NOMO-1 (cell line): ENCODE measurements around the gene OR51A7.
"Not testable (repeated sequence)": the region's sequence is repeated elsewhere in the genome, so short reads cannot be mapped to it uniquely, and the experiment has no call there.

Experiments used
- DNase-seq, 2 experiments: peaks; one replicate each; lab custom pipeline; 2025; ENCODE audit not compliant: unreplicated experiment in 2 of 2; lab: John Stamatoyannopoulos, UW

The OR51A7 gene

GRCh38 chr11:4903484-4903883, at the start of gene OR51A7:
Gene OR51A7, plus strand, starts transcription at chr11:4903783. Its CDS starts 3,587 bp downstream, at chr11:4907370.
- no peak for DNase-seq

GRCh38 chr11:4854286-4854685, 49.3 kb upstream of the OR51A7 start:
- not testable (repeated sequence) for DNase-seq

- DNase-seq = no peak
These were observed 40.9 kb upstream of the OR51A7 start for GRCh38 chr11:4862447-4863236.

DNA sequence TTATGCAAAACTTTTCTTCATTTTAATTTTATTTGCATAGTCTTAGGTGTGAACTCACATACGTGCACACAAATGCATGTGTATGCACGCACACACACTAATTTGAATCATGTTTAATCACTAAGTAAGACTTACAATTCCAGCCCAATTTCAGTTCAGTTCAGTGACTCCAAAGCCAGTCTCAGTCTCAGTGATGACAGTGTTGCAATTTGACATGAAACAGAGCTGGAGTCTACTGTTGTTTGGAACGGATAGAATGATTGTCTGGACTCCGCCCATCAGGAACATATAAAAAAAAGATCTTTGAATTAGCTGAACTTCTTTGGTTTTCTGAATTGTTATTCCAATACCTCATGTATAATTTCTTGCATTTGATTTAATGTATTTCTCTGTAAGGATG, 39.7 kb upstream of the OR51A7 start:
- DNase-seq = no peak

GRCh38 chr11:4865855-4866254, 37.7 kb upstream of the OR51A7 start:
- DNase-seq = no peak

- no peak for DNase-seq
These were observed 22.4 kb upstream of the OR51A7 start for GRCh38 chr11:4881188-4881587.

DNA sequence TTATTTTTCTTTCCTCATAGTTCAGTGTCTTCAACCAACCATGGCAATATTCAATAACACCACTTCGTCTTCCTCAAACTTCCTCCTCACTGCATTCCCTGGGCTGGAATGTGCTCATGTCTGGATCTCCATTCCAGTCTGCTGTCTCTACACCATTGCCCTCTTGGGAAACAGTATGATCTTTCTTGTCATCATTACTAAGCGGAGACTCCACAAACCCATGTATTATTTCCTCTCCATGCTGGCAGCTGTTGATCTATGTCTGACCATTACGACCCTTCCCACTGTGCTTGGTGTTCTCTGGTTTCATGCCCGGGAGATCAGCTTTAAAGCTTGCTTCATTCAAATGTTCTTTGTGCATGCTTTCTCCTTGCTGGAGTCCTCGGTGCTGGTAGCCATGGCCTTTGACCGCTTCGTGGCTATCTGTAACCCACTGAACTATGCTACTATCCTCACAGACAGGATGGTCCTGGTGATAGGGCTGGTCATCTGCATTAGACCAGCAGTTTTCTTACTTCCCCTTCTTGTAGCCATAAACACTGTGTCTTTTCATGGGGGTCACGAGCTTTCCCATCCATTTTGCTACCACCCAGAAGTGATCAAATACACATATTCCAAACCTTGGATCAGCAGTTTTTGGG, 21.6 kb upstream of the OR51A7 start, which contains the start of gene OR51T1:
TSS of gene OR51T1 (plus strand) at position 41 of the 641 bp plus-strand sequence. CDS start at position 41, 0 bp downstream.
- no peak for DNase-seq

DNA sequence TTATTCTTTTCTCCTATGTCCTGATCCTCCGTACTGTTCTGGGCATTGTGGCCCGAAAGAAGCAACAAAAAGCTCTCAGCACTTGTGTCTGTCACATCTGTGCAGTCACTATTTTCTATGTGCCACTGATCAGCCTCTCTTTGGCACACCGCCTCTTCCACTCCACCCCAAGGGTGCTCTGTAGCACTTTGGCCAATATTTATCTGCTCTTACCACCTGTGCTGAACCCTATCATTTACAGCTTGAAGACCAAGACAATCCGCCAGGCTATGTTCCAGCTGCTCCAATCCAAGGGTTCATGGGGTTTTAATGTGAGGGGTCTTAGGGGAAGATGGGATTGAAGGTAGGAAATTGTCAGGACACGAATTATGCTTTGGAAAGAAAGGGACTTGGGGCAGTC, 21.0 kb upstream of the OR51A7 start:
- DNase-seq = no peak

- DNase-seq = no peak
These were observed 19.2 kb upstream of the OR51A7 start for GRCh38 chr11:4884361-4884760.

DNA sequence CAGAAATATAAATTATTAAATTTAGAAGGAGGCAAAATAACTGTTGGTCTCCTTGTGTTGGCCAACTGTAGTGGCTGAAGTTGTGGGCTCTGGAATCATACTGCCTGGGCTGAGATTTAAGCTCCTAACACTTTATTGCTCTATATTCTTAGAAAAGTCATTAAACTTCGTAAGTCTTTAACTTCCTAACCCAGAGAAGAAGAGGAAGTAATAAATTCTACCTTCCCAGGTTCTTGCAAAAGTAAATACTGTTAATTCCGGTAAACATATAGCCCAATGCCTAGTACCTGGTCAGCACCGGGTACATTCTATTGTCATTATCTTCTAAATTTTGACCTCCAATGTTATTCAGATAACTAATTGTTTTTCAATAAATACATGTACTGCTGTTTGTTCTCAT, 17.4 kb upstream of the OR51A7 start:
- DNase-seq = no peak

- no peak for DNase-seq
These were observed 16.0 kb upstream of the OR51A7 start for GRCh38 chr11:4887591-4887990.

DNA sequence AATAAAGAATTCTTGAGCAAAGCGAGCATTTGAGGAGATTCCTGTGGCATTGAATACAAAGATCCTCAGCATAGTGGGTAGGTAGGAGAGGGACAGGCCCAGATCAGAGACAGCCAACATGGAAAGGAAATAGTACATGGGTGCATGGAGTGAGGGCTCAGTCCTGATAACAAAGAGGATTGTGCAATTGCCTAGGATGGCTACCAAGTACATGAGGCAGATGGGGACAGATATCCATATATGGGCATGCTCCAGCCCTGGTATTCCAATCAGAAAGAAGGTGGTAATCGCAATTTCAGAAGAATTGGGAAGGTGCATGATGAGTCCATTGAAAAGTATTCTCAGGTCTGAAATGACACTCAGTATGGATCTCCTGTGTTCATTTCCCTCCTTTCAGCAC, 13.3 kb upstream of the OR51A7 start:
- no peak for DNase-seq

GRCh38 chr11:4891996-4892640, 11.5 kb upstream of the OR51A7 start:
- DNase-seq = no peak

- no peak for DNase-seq
These were observed 13.0 kb downstream of the OR51A7 start for GRCh38 chr11:4916581-4916980.

GRCh38 chr11:4919250-4919649, 15.7 kb downstream of the OR51A7 start, which contains the start of gene OR51G2:
Gene OR51G2, minus strand, starts transcription at chr11:4919350. Its CDS starts 3,687 bp downstream, at chr11:4915663.
- DNase-seq = no peak

GRCh38 chr11:4921796-4922195, 18.2 kb downstream of the OR51A7 start:
- no peak for DNase-seq

DNA sequence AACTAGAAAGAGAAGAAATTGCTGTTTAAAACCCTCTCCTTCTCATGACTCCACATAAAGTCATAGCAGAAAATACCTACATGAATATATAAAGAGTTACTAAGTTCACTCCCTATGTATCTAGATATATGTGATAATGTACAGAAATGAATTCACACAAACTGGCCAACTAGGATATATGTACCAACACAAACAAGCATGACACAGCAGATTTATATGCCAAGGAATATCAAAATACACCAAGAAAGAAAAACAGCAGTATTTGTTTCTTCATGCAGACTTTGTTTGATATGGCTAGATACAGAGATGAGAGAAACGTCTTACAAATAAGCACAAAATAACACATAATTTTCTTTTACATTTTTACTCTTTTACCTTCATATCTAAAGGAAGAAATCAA, 18.7 kb downstream of the OR51A7 start:
- DNase-seq = no peak

DNA sequence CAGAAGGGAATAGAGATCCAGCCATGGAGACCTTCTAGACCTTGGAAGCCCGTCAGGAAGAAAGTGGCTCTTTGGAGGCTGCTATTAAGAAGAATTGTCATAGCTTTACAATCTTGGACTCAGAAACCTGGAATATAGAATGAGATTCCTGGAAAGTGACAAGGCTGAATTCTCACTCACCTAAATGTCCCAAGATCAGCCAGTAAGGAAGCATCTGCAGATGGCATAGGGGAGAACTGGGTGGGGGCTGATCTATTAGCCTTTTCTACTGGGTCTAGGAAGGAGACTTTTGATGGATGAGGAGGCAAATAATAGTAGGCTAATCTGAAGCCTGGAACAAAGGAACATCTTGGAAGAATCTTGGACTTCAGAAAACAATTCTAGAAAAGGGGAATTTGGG, 20.7 kb downstream of the OR51A7 start, which contains the start of gene OR51G1:
TSS of gene OR51G1 (minus strand) at position 101 of the 400 bp plus-strand sequence. CDS start at position 101, 0 bp downstream.
- no peak for DNase-seq

DNA sequence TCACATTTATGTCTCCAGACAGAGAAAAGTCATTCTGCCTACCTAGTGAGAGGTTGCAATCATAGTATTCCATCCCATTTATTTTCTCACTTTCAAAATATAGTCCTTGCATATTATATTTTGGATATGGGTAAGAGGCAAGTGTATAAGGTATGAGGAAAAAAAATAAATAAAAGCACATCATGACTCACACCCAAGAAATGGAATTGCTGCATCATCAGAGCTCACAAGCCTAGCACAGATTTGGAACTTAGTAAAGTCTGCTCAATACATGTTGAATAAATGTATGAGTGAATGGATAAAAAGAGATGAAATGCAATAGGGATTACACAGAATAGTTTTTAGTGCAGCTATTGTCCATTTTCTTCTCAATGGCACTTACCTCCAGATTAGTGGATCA, 23.0 kb downstream of the OR51A7 start:
- no peak for DNase-seq

DNA sequence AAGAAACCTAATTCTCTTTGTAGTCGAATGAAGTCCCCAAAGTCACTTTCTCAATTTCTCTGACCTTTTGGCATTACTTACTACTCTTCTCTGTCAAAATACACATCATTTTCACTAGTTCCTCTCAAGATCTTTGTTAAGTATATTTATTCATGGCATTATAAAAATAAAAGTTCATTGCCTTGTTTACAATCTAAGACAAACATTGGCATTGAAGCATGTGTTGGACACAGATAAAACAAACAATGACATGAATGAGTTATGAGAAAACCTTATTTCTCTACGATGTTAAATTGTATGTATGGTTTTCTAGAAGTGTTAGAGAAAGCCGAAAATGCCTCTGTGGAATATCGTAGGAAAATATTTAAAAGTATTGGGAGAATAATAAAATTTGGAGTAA, 29.2 kb downstream of the OR51A7 start:
- no peak for DNase-seq

DNA sequence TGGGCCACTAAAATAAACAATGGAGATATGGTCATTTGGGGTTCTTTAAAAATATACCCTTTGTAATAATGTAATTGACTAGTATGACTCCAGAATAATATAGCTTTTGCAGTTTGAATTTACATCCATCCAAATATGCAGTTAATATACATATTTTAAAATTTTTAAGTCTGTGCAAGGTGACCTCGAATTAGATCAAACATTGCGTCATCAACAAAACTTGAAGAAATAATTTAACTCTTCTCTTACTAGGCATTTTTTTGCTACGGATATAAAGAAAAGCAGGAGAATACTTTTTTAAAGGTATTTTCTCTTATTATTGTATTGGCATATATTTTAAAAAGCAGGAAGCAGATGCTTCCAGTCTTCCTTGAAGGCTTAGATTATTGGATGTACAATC, 33.2 kb downstream of the OR51A7 start:
- DNase-seq = no peak
